Measurements from ENCODE around the gene PLEKHM2. TPM values are rescaled to one million over a fixed set of nuclear protein-coding genes. Genes with fewer than 3 reads are reported as not detected.

Gene PLEKHM2
- total RNA-seq, 1 experiment from 2014 or later: 33.3 TPM

- no peak overlapping the region for H3K4me3 ChIP-seq (ENCODE audit: low read depth, low read length)
- intact Hi-C loops (cut with micrococcal nuclease; ENCODE audit: unreplicated experiment): no loop called here
- no peaks in the 10 kb centered on the region for H3K9me3 ChIP-seq
- POLR2A ChIA-PET: no interaction called here
- no peak for TF ChIP-seq CTCF (IDR thresholded peaks at IDR 0.05; ENCODE audit: insufficient read depth in 1 of 2, low read depth in 1 of 2, low read length in 1 of 2, severe bottlenecking in 1 of 2, unreplicated experiment in 1 of 2)
- H3K4me3 Mint-ChIP-seq (ENCODE audit: unreplicated experiment): no peak overlapping the region
- no peaks in the 10 kb centered on the region for H3K36me3 ChIP-seq (ENCODE audit: control insufficient read depth, insufficient read depth, low read length)
- no peaks in the 10 kb centered on the region for H3K4me1 Mint-ChIP-seq (ENCODE audit: low read depth, unreplicated experiment)
- no peaks in the 10 kb centered on the region for H3K4me1 ChIP-seq
- H3K27me3 ChIP-seq (replicated peaks; ENCODE audit: control insufficient read depth, insufficient read depth, low read length): no peaks in the 10 kb centered on the region
- H3K27me3 Mint-ChIP-seq (ENCODE audit: insufficient read depth, unreplicated experiment): no peaks in the 10 kb centered on the region
- CTCF ChIA-PET: no interaction called here
- peaks cover 14% of the 10 kb centered on the region for H3K36me3 Mint-ChIP-seq (ENCODE audit: insufficient read depth, unreplicated experiment)
- no peak for DNase-seq
- BruUV-seq (replicated peaks): no TSS peak
- H3K27ac Mint-ChIP-seq (ENCODE audit: unreplicated experiment): no peak overlapping the region
- no peaks in the 10 kb centered on the region for H3K9me3 Mint-ChIP-seq (ENCODE audit: unreplicated experiment)
Measured at GRCh38 chr1:15708486-15709137, 24.5 kb downstream of the PLEKHM2 start.

GRCh38 chr1:15709226-15709625, 25.1 kb downstream of the PLEKHM2 start:
- Histone ChIP-seq H3K27me3 (replicated peaks; ENCODE audit: control insufficient read depth, insufficient read depth, low read length) (no peaks in the 10 kb centered on the region), H3K9me3 (no peaks in the 10 kb centered on the region), H3K4me1 (no peaks in the 10 kb centered on the region), H3K4me3 (ENCODE audit: low read depth, low read length) (no peak overlapping the region), H3K36me3 (ENCODE audit: control insufficient read depth, insufficient read depth, low read length) (no peaks in the 10 kb centered on the region)
- H3K4me1 Mint-ChIP-seq (ENCODE audit: low read depth, unreplicated experiment): no peaks in the 10 kb centered on the region
- intact Hi-C loops (cut with micrococcal nuclease; ENCODE audit: unreplicated experiment): no loop called here
- H3K36me3 Mint-ChIP-seq (ENCODE audit: insufficient read depth, unreplicated experiment): peaks cover 14% of the 10 kb centered on the region
- H3K27me3 Mint-ChIP-seq (ENCODE audit: insufficient read depth, unreplicated experiment): no peaks in the 10 kb centered on the region
- ChIA-PET POLR2A (no interaction called here), CTCF (no interaction called here)
- BruUV-seq (replicated peaks): no TSS peak
- no peak overlapping the region for H3K4me3 Mint-ChIP-seq (ENCODE audit: unreplicated experiment)
- no peak for DNase-seq
- H3K27ac Mint-ChIP-seq (ENCODE audit: unreplicated experiment): no peak overlapping the region
- H3K9me3 Mint-ChIP-seq (ENCODE audit: unreplicated experiment): no peaks in the 10 kb centered on the region
- no peak for TF ChIP-seq CTCF (IDR thresholded peaks at IDR 0.05; ENCODE audit: insufficient read depth in 1 of 2, low read depth in 1 of 2, low read length in 1 of 2, severe bottlenecking in 1 of 2, unreplicated experiment in 1 of 2)

GRCh38 chr1:15712168-15712567, 28.0 kb downstream of the PLEKHM2 start:
- ChIA-PET CTCF (no interaction called here), POLR2A (no interaction called here)
- H3K36me3 ChIP-seq (ENCODE audit: control insufficient read depth, insufficient read depth, low read length): no peaks in the 10 kb centered on the region
- H3K27ac Mint-ChIP-seq (ENCODE audit: unreplicated experiment): no peak overlapping the region
- peaks cover 8% of the 10 kb centered on the region for H3K36me3 Mint-ChIP-seq (ENCODE audit: insufficient read depth, unreplicated experiment)
- no peaks in the 10 kb centered on the region for H3K4me1 Mint-ChIP-seq (ENCODE audit: low read depth, unreplicated experiment)
- intact Hi-C loops (cut with micrococcal nuclease; ENCODE audit: unreplicated experiment): no loop called here
- H3K4me3 Mint-ChIP-seq (ENCODE audit: unreplicated experiment): no peak overlapping the region
- BruUV-seq (replicated peaks): no TSS peak
- no peaks in the 10 kb centered on the region for H3K4me1 ChIP-seq
- H3K27me3 ChIP-seq (replicated peaks; ENCODE audit: control insufficient read depth, insufficient read depth, low read length): no peaks in the 10 kb centered on the region
- DNase-seq: no peak
- no peaks in the 10 kb centered on the region for H3K9me3 Mint-ChIP-seq (ENCODE audit: unreplicated experiment)
- H3K27me3 Mint-ChIP-seq (ENCODE audit: insufficient read depth, unreplicated experiment): no peaks in the 10 kb centered on the region
- no peak for TF ChIP-seq CTCF (IDR thresholded peaks at IDR 0.05; ENCODE audit: insufficient read depth in 1 of 2, low read depth in 1 of 2, low read length in 1 of 2, severe bottlenecking in 1 of 2, unreplicated experiment in 1 of 2)
- no peak overlapping the region for H3K4me3 ChIP-seq (ENCODE audit: low read depth, low read length)
- H3K9me3 ChIP-seq: no peaks in the 10 kb centered on the region

All from Caco-2 (cell line).